Kidney (tissue), 14 donors: Measurements from ENCODE around the gene ZNF467. TPM values are rescaled to one million over a fixed set of nuclear protein-coding genes. Genes with fewer than 3 reads are reported as not detected.

ENCODE experiments used
- DNase-seq, 5 donors: peaks; one replicate each; pipeline ENCODE4 v3.0.0-alpha.2; 2013 to 2020
- FAIRE-seq: peaks from 2 replicates; lab custom pipeline; 2012; peaks lifted over from hg19 to GRCh38; lab: Jason Lieb, UNC
- H3K27ac ChIP-seq, 2 donors: one replicate each; pipeline ENCODE4 v1.7.0; 2013; ENCODE audit warnings: low read depth in 2 of 2, low read length in 2 of 2, inconsistent platforms in 1 of 2
- H3K27me3 ChIP-seq: one replicate; pipeline ENCODE4 v1.7.1; 2013; ENCODE audit warnings: low read length, inconsistent platforms; ENCODE audit not compliant: control insufficient read depth, insufficient read depth
- H3K36me3 ChIP-seq, 3 donors: one replicate each; pipeline versions ENCODE4 v1.7.0 to v1.7.1; 2013; ENCODE audit warnings: low read length in 3 of 3, control low read depth in 1 of 3, inconsistent platforms in 1 of 3; ENCODE audit not compliant: insufficient read depth in 3 of 3, control insufficient read depth in 2 of 3
- H3K4me1 ChIP-seq, 3 donors: one replicate each; pipeline versions ENCODE4 v1.7.0 to v1.7.1; 2013; ENCODE audit warnings: low read length in 3 of 3, inconsistent platforms in 1 of 3, low read depth in 1 of 3; ENCODE audit not compliant: control insufficient read depth in 2 of 3, insufficient read depth in 2 of 3
- H3K4me3 ChIP-seq, 3 donors: one replicate each; pipeline versions ENCODE4 v1.7.0 to v1.8.1; 2013; ENCODE audit warnings: low read length in 3 of 3, control low read depth in 1 of 3, inconsistent platforms in 1 of 3
- H3K9ac ChIP-seq, 3 donors: one replicate each; pipeline versions ENCODE4 v1.7.0 to v1.7.1; 2013; ENCODE audit warnings: low read length in 3 of 3, control low read depth in 1 of 3, inconsistent platforms in 1 of 3
- H3K9me3 ChIP-seq, 3 donors: one replicate each; pipeline versions ENCODE4 v1.7.0 to v1.7.1; 2013; ENCODE audit warnings: low read length in 3 of 3, control low read depth in 1 of 3, inconsistent platforms in 1 of 3; ENCODE audit not compliant: control insufficient read depth in 2 of 3, insufficient read depth in 1 of 3
- intact Hi-C: fragments of 100-400 bp; cut with DNase I; formaldehyde crosslinking; loops from one replicate; pipeline ENCODE4 v1.11.1; 2022
- polyA plus RNA-seq: library from polyadenylated mRNA; stranded (reverse); fragments of 350-450 nt; fragmentation: Illumina TruSeq; extraction: RNeasy Lipid Tissue Mini Kit (QIAGEN cat#74804); gene quantifications from one replicate; pipeline ENCODE4 v1.2.3, GENCODE V29; 2014; ENCODE audit warnings: low read depth, low replicate concordance; ENCODE audit not compliant: insufficient read depth
- total RNA-seq: library from RNA; stranded (reverse); fragmentation: NEBNext Ultra II Directional; extraction: Animal tissue kit (Norgen Biotek cat#: 25700); gene quantifications from one replicate; pipeline ENCODE4 v1.2.1, GENCODE V29; 2021
- TF ChIP-seq, protein P1 (sequence below): IDR thresholded peaks from 3 replicates; pipeline ENCODE4 v1.5.1; 2012; ENCODE audit warnings: mild to moderate bottlenecking, moderate library complexity, borderline replicate concordance; ENCODE audit not compliant: insufficient read depth; ENCODE audit errors: extremely low read depth
- donor health status: control.
- donor health status: control.
- donor health status: control.
- donor health status: control.
- donor health status: control.
- donor health status: DM: yes; HTN: yes; CAD: no.
- donor health status: Normal renal cell carcinoma (clear cell type).

Gene ZNF467
- total and polyA plus RNA-seq, 2 donors from 2014 or later: 15.0 to 24.5 TPM

DNA sequence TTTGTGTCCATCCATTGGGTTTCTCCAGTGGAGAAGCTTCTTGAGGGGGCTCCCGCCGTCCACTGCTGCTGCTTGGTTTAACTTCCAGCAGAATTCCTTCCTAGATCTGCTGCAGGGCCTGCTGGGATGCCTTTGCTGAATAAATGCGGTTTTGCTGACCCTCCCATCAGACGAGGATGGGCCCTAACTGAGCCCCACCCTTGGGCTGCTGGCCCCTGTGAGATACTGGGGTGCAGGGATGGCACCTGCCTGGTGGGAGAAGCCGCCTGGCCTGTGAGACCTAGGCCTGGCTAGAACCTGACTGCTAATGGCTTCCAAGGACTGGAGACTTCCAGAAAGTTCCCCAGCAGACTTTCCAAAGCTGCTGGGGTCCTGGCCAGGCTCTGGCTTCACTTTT, 43.8 kb downstream of the ZNF467 start:
- Histone ChIP-seq H3K9ac (no peak overlapping the region), H3K27me3 (no peaks in the 10 kb centered on the region), H3K27ac (no peak overlapping the region), H3K4me1 (peaks cover 0 to 5% (median 0%) of the 10 kb centered on the region in 3 donors), H3K36me3 (peaks cover 0 to 21% (median 8%) of the 10 kb centered on the region in 3 donors), H3K4me3 (no peak overlapping the region), H3K9me3 (no peaks in the 10 kb centered on the region)
- TF ChIP-seq, protein P1, sequence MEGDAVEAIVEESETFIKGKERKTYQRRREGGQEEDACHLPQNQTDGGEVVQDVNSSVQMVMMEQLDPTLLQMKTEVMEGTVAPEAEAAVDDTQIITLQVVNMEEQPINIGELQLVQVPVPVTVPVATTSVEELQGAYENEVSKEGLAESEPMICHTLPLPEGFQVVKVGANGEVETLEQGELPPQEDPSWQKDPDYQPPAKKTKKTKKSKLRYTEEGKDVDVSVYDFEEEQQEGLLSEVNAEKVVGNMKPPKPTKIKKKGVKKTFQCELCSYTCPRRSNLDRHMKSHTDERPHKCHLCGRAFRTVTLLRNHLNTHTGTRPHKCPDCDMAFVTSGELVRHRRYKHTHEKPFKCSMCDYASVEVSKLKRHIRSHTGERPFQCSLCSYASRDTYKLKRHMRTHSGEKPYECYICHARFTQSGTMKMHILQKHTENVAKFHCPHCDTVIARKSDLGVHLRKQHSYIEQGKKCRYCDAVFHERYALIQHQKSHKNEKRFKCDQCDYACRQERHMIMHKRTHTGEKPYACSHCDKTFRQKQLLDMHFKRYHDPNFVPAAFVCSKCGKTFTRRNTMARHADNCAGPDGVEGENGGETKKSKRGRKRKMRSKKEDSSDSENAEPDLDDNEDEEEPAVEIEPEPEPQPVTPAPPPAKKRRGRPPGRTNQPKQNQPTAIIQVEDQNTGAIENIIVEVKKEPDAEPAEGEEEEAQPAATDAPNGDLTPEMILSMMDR: no peak
- DNase-seq (peak in 1 of 5 donors; percentile 22), FAIRE-seq (no peak)
- intact Hi-C loops: no loop called here

DNA sequence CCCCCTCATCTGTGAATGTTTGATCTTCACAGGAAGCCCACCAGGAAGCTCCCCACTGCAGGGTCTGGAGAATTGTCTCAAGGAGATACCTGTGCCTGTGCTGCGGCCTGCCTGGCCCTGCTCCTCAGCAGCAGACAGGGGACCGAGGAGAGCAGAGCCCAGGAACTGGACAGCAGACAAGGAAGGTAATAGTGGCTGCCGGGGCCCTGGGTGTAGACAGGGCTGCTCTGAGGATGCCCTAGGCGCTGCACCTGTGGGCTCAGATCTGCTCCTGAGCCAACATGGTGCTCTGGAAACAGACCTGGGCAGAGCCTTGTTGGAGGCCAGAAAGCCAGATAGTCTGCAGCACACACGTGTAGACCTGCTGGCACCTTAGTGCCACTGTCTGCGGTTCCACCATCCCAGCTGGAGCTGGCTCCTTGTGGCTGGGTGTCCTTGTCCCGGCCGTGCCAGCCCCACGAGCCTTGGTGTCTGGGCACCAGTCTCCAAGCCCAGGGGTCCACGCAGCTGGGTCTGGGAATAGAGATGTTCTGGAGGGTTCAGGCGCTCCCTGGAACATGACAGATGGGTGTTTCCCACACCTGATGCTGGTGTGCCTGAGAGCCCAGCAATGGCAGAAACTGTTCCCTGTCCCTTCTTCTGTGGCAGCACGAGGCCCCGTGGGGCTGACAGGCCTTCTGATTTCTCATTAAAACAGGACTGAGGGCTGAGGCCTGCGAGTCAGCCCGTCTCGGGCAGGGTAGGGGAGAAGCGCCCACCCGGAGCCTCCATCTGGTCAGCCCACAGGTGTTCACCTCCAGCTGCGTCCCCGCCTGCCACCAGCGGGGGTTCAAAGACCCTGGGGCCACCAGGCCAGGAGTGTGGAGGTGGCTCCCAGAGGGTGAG, 44.7 kb downstream of the ZNF467 start:
- intact Hi-C loops: no loop called here
- no peak overlapping the region for H3K27ac ChIP-seq
- TF ChIP-seq, protein P1: no peak
- no peaks in the 10 kb centered on the region for H3K27me3 ChIP-seq
- peaks cover 0 to 5% (median 0%) of the 10 kb centered on the region in 3 donors for H3K4me1 ChIP-seq
- no peak overlapping the region for H3K4me3 ChIP-seq
- DNase-seq (peak in 1 of 5 donors; percentile 56), FAIRE-seq (no peak)
- H3K9ac ChIP-seq: no peak overlapping the region
- H3K36me3 ChIP-seq: peaks cover 0 to 27% (median 8%) of the 10 kb centered on the region in 3 donors
- no peaks in the 10 kb centered on the region for H3K9me3 ChIP-seq

DNA sequence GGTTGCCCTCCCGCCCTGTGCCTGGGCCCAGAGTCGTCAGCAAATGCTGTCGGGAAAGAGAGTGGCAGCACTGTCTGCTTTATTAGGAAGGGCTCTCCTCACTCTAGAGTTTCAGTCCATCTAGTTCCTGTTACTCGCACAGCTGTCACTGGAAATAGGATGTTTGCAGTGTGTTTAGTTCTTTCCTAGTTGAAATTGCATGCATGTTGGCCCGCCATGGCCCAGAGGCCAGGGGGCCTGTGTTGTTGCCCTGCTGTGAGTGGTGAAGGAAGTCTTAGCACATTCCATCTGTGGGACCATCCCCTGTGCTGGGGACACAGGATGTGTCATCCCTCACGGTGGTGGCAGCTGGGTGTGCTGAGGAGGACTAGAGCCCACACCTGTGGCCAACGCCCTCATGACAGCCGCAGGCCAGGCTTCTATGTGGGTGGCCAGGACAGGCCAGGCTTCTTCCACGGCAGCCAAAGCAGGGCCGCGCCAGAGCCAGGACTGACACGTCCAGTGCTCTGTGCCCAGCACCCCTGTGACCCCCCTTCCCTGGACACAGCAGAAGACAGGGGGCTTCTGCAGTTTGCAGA, 45.4 kb downstream of the ZNF467 start:
- Histone ChIP-seq H3K36me3 (peaks cover 0 to 34% (median 8%) of the 10 kb centered on the region in 3 donors), H3K9me3 (no peaks in the 10 kb centered on the region), H3K9ac (no peak overlapping the region), H3K4me3 (no peak overlapping the region), H3K27ac (no peak overlapping the region), H3K27me3 (no peaks in the 10 kb centered on the region), H3K4me1 (peaks cover 0 to 5% (median 0%) of the 10 kb centered on the region in 3 donors)
- intact Hi-C loops: no loop called here
- FAIRE-seq: no peak
- TF ChIP-seq, protein P1: no peak
- DNase-seq: peak in 4 of 5 donors; percentile 39 to 62 (median 49)
